ENCODE measurements around the gene GLRA3.

- no peak for TF ChIP-seq POLR2AphosphoS5 (IDR thresholded peaks at IDR 0.05)
- no peak for TF ChIP-seq CTCF (IDR thresholded peaks at IDR 0.05)
Measured at GRCh38 chr4:174595141-174595929, 233.7 kb downstream of the GLRA3 start.
